K562 (cell line): Measurements from ENCODE around the gene ALDH8A1. TPM values are rescaled to one million over a fixed set of nuclear protein-coding genes. Genes with fewer than 3 reads are reported as not detected.
A peak's percentile ranks its signal among the peaks of the same experiment; 100 is the strongest.

Experiments used
- ATAC-seq: fragments of 200-7000 bp; cut with Tn5 transposase; 3 replicates; pipeline ENCODE4 v1.9.1; 2020; ENCODE audit warnings: moderate library complexity
- BruUV-seq: library from RNA; stranded (reverse); fragments of 400-500 nt; replicated peaks from 2 replicates; lab custom pipeline; 2021; lab: Mats Ljungman, UMichigan
- CTCF ChIA-PET: fragments of 300-600 bp; formaldehyde crosslinking; extraction: SDS; loops from one replicate; lab custom pipeline; 2021; ENCODE audit warnings: low intra/inter-chr PET ratio; lab: Yijun Ruan, JAX
- POLR2A ChIA-PET: fragments of 300-600, 350-650 bp; sonication (Branson Sonifier 250); formaldehyde crosslinking; extraction: SDS; loops from one replicate; lab custom pipeline; 2021; ENCODE audit warnings: antibody characterized with exemption, inconsistent platforms; lab: Yijun Ruan, JAX
- DNase-seq, 4 experiments: peaks; one replicate each; pipeline versions ENCODE4 v3.0.0 to v3.0.0-alpha.2; 2011 to 2018; ENCODE audit warnings: low spot score in 3 of 4, mixed read lengths in 3 of 4; ENCODE audit errors: extremely low read depth in 1 of 4
- FAIRE-seq: peaks from 2 replicates; lab custom pipeline; 2011; peaks lifted over from hg19 to GRCh38; lab: Jason Lieb, UNC
- H2AFZ ChIP-seq: 2 replicates; pipeline ENCODE4 v1.6.0; 2011; ENCODE audit warnings: low read depth, low read length, control low read depth, inconsistent platforms
- H3K27ac ChIP-seq: fragments of 200-600 bp; 3 replicates; pipeline ENCODE4 v1.8.0; 2011; ENCODE audit warnings: low read depth, mild to moderate bottlenecking, control low read depth, inconsistent platforms, low read length, moderate library complexity, mixed read lengths; ENCODE audit errors: extremely low read depth
- H3K27me3 ChIP-seq, 2 experiments: fragments of 300-600 bp in 1 of 2; 2 replicates in 1 of 2; 3 replicates in 1 of 2; pipeline versions ENCODE4 v1.6.0 to v1.8.0; 2011; ENCODE audit warnings: inconsistent platforms in 2 of 2, low read length in 2 of 2, mild to moderate bottlenecking in 1 of 2, mixed read lengths in 1 of 2, moderate library complexity in 1 of 2; ENCODE audit not compliant: control insufficient read depth in 2 of 2, insufficient read depth in 2 of 2
- H3K36me3 ChIP-seq: fragments of 300-600 bp; 3 replicates; pipeline ENCODE4 v1.8.0; 2011; ENCODE audit warnings: mild to moderate bottlenecking, low read length, inconsistent platforms; ENCODE audit not compliant: control insufficient read depth, insufficient read depth
- H3K4me1 ChIP-seq, 2 experiments: fragments of 200-600 bp in 1 of 2; replicated peaks in 1 of 2; 2 replicates in 1 of 2; 3 replicates in 1 of 2; pipeline versions ENCODE4 v1.5.1 to v1.8.0; 2011; ENCODE audit warnings: inconsistent platforms in 2 of 2, low read length in 2 of 2, mild to moderate bottlenecking in 1 of 2, mixed read lengths in 1 of 2, moderate library complexity in 1 of 2; ENCODE audit not compliant: control insufficient read depth in 2 of 2, insufficient read depth in 2 of 2
- H3K4me2 ChIP-seq: 2 replicates; pipeline ENCODE4 v1.6.1; 2011; ENCODE audit warnings: low read length, control low read depth, inconsistent platforms, mixed read lengths; ENCODE audit not compliant: insufficient read depth
- H3K4me3 ChIP-seq: fragments of 200-600 bp; sonication (generic), shearing (Covaris generic); 2 replicates; pipeline ENCODE4 v1.5.1; 2016; ENCODE audit warnings: control low read depth, inconsistent platforms
- H3K79me2 ChIP-seq: fragments of 200-600 bp; 3 replicates; pipeline ENCODE4 v1.8.0; 2011; ENCODE audit warnings: low read length, inconsistent platforms; ENCODE audit not compliant: control insufficient read depth, insufficient read depth
- H3K9ac ChIP-seq, 2 experiments: 2 replicates each; pipeline versions ENCODE4 v1.6.0 to v1.6.1; 2011; ENCODE audit warnings: low read depth in 2 of 2, low read length in 2 of 2, control low read depth in 1 of 2, inconsistent platforms in 1 of 2, mild to moderate bottlenecking in 1 of 2, mixed read lengths in 1 of 2; ENCODE audit not compliant: insufficient read depth in 1 of 2
- H3K9me1 ChIP-seq: one replicate; pipeline ENCODE4 v1.6.0; 2011; ENCODE audit warnings: inconsistent platforms, mild to moderate bottlenecking, low read length, moderate library complexity; ENCODE audit not compliant: control insufficient read depth, insufficient read depth
- H3K9me3 ChIP-seq: replicated peaks from 2 replicates; pipeline ENCODE4 v1.5.1; 2011; ENCODE audit warnings: low read depth, low read length, inconsistent platforms; ENCODE audit not compliant: control insufficient read depth, insufficient read depth
- H4K20me1 ChIP-seq: replicated peaks from 2 replicates; pipeline ENCODE4 v1.6.1; 2011; ENCODE audit warnings: low read length, inconsistent platforms, mixed read lengths; ENCODE audit not compliant: control insufficient read depth, insufficient read depth
- CBX8 ChIP-seq: fragments of 200-600 bp; sonication (generic); IDR thresholded peaks from 2 replicates; pipeline ENCODE4 v1.6.1; 2012; ENCODE audit warnings: borderline replicate concordance, mixed run types, low read depth, mild to moderate bottlenecking, moderate library complexity, mixed read lengths, low read length, control low read depth, inconsistent platforms; ENCODE audit not compliant: poor library complexity, severe bottlenecking; ENCODE audit errors: extremely low read depth
- ZEB2 ChIP-seq: fragments of 450-650 bp; IDR thresholded peaks from 2 replicates; pipeline ENCODE4 v1.6.1; 2016
- WGBS: fragments of 100-300 bp; shearing (Covaris generic); methylation state at CpG from one replicate; pipeline ENCODE4 v1.1.6; 2016; ENCODE audit warnings: low coverage, mixed read lengths; ENCODE audit not compliant: insufficient coverage; ENCODE audit errors: missing lambda C conversion rate; 5-methylcytosine and 5-hydroxymethylcytosine counted together
- in situ Hi-C: fragments of 300-500 bp; cut with MboI; formaldehyde crosslinking; loops from 4 replicates; pipeline ENCODE4 v1.15.0; 2018; ENCODE audit warnings: inconsistent platforms, mixed read lengths
- intact Hi-C: fragments of 100-400 bp; cut with micrococcal nuclease; formaldehyde crosslinking; loops from 2 replicates; pipeline ENCODE4 v1.14.2; 2022
- polyA plus RNA-seq, 8 experiments: library from polyadenylated mRNA; depleted of rRNA in 4 of 8; stranded (reverse) in 5 of 8; unstranded in 3 of 8; fragments of >200 nt; fragmentation: Nextera tagmentation in 2 of 8; fragmentation: Illumina TruSeq in 1 of 8; extraction: Ambion mirVana in 2 of 8; extraction: Trizol in 1 of 8; gene quantifications; 2 replicates each; pipeline versions ENCODE4 v1.2.1 to v1.2.3, GENCODE V29; 2011 to 2014; ENCODE audit warnings: inconsistent platforms in 1 of 8, missing spikeins in 1 of 8
- total RNA-seq, 7 experiments: library from RNA; depleted of rRNA in 6 of 7; stranded (reverse); fragments of >200 nt in 6 of 7; fragmentation: Illumina TruSeq in 2 of 7; extraction: Trizol in 2 of 7; gene quantifications; 2 replicates each; pipeline versions ENCODE4 v1.2.1 to v1.2.3, GENCODE V29; 2011 to 2021; ENCODE audit warnings: low replicate concordance in 1 of 7
- TF ChIP-seq, protein P1 (sequence below): IDR thresholded peaks from 2 replicates; pipeline ENCODE4 v1.6.1; 2016; ENCODE audit warnings: missing genetic modification characterization, missing compliant biosample characterization

Gene ALDH8A1
- total and polyA plus RNA-seq, 9 of the 15 experiments (the other 6 are each of a cell fraction or from before 2014, with no cell fraction given), result 0.03 to 0.18 (median 0.04) TPM; not detected in 2

DNA sequence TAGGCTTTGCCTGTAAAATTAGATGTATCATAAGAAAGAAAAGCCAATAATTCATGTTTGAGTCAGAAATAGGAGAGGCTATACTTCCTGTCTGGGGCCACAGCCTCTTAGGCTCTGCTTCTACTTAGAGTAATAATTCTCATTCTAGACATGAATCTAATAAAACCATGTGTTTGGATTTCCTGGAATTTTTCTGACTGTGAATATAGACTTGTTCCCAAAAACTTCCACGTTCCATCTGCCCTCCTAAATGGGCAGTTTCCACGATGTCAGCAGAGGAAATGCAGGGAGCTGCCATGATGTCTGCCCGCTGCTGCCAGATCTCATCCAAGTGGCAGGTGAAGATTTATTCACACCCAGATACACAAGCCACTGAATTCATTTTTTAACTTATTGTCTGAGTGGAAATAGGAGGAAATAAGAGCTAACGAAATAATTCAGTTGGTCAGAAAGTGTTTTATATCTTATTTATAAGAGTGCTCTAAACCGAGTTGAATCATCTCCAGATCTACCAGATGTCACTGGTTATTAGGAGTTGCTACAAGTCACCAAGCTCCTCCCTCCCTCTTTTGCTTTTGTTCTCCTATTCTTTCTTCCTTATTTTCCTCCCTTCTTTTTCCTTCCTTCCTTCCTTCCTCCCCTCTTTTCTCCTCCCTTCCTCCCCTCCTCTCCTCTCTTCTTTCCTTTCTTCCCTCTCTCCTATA is 69.3 kb downstream of the ALDH8A1 start:
- CTCF ChIA-PET, result interaction anchor here (2.3 kb wide), 1 partner anchor 769 kb away, joined by 16 read pairs; no protein-coding TSS in a partner anchor
- BruUV-seq, result no TSS peak
- H2AFZ ChIP-seq, result no peak overlapping the region

More for the DNA sequence above, 69.3 kb downstream of the ALDH8A1 start:
- intact Hi-C loops (loop anchor here (5.0 kb wide), 2 partner anchors 58 to 768 kb away; no protein-coding TSS in a partner anchor), in situ Hi-C loops (no loop called here)
- Histone ChIP-seq H3K4me2 (no peak overlapping the region), H3K9ac (no peak overlapping the region), H3K4me1 (no peaks in the 10 kb centered on the region), H3K9me1 (no peaks in the 10 kb centered on the region), H3K27ac (no peak overlapping the region), H3K4me3 (no peak overlapping the region), H3K79me2 (no peaks in the 10 kb centered on the region), H3K36me3 (no peaks in the 10 kb centered on the region), H4K20me1 (no peaks in the 10 kb centered on the region), H3K27me3 (no peaks in the 10 kb centered on the region; a peak in 2 of 5 replicates), H3K9me3 (no peaks in the 10 kb centered on the region)
- no peak for TF ChIP-seq CBX8
- TF ChIP-seq ZEB2, result no peak
- TF ChIP-seq, protein P1, sequence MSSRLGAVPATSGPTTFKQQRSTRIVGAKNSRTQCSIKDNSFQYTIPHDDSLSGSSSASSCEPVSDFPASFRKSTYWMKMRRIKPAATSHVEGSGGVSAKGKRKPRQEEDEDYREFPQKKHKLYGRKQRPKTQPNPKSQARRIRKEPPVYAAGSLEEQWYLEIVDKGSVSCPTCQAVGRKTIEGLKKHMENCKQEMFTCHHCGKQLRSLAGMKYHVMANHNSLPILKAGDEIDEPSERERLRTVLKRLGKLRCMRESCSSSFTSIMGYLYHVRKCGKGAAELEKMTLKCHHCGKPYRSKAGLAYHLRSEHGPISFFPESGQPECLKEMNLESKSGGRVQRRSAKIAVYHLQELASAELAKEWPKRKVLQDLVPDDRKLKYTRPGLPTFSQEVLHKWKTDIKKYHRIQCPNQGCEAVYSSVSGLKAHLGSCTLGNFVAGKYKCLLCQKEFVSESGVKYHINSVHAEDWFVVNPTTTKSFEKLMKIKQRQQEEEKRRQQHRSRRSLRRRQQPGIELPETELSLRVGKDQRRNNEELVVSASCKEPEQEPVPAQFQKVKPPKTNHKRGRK, result peak; percentile 19; the same call in 1 of the 2 replicates
- WGBS, result 3% methylated on average over 5 of the region's 5 CpGs
- POLR2A ChIA-PET, result interaction anchor here (0.6 to 1.8 kb wide), 2 partner anchors 13 to 38 kb away, joined by 3 to 5 read pairs; no protein-coding TSS in a partner anchor
- DNase-seq, result no peak
- no peak for FAIRE-seq
- no peak for ATAC-seq
